LNCAP (cell line): ENCODE measurements around the gene SELENOT.

Experiments
- CTCF ChIP-seq: fragments of 450-650 bp; IDR thresholded peaks from 2 replicates; pipeline ENCODE4 v1.5.1; 2017; ENCODE audit warnings: mild to moderate bottlenecking

SELENOT gene

GRCh38 chr3:150599611-150600297, 3.4 kb upstream of the SELENOT start:
- no peak for TF ChIP-seq CTCF

GRCh38 chr3:150602426-150603152, 532 bp upstream of the SELENOT start:
- no peak for TF ChIP-seq CTCF

- TF ChIP-seq CTCF, result no peak
These were observed 829 bp downstream of the SELENOT start for GRCh38 chr3:150603980-150604319.

- no peak for TF ChIP-seq CTCF
These were observed 3.0 kb downstream of the SELENOT start for GRCh38 chr3:150605998-150606641.

- no peak for TF ChIP-seq CTCF
These were observed 4.3 kb downstream of the SELENOT start for GRCh38 chr3:150607267-150608065.

GRCh38 chr3:150609988-150610387, 6.9 kb downstream of the SELENOT start:
- no peak for TF ChIP-seq CTCF

- no peak for TF ChIP-seq CTCF
These were observed 7.7 kb downstream of the SELENOT start for GRCh38 chr3:150610785-150611184.
